Activated CD8-positive, alpha-beta T cell treated with anti-CD3 and anti-CD28 coated beads, Interleukin-2, amount 10 ng/mL, durations not matched to agents 7 days and 5 days (primary cell): ENCODE results near the gene SLC25A6. TPM values are rescaled to one million over a fixed set of nuclear protein-coding genes. Genes with fewer than 3 reads are reported as not detected.
"Not testable (repeated sequence)": the region's sequence is repeated elsewhere in the genome, so short reads cannot be mapped to it uniquely, and the experiment has no call there.

Experiments used
- ATAC-seq: fragments of 150-1000 bp; cut with Tn5 transposase; one replicate; pipeline ENCODE4 v1.10.0; 2021; ENCODE audit warnings: moderate library complexity
- CTCF ChIA-PET: fragments of 350-600 bp; sonication (Branson Sonifier 250); formaldehyde crosslinking; loops from one replicate; lab custom pipeline; 2021; ENCODE audit warnings: antibody characterized with exemption; lab: Charles Lee
- POLR2A ChIA-PET: fragments of 350-600 bp; sonication (Branson Sonifier 250); formaldehyde crosslinking; loops from one replicate; lab custom pipeline; 2021; ENCODE audit warnings: antibody characterized with exemption; lab: Charles Lee
- DNase-seq: peaks from one replicate; pipeline ENCODE4 v3.0.0-alpha.2; 2020
- H3K27ac Mint-ChIP-seq: one replicate; pipeline ENCODE4 v1.8.0; 2021; ENCODE audit warnings: mild to moderate bottlenecking, mixed read lengths
- H3K27me3 Mint-ChIP-seq: one replicate; pipeline ENCODE4 v1.8.0; 2021; ENCODE audit warnings: low read depth, mixed read lengths
- H3K36me3 Mint-ChIP-seq: one replicate; pipeline ENCODE4 v1.8.0; 2021; ENCODE audit warnings: low read depth, mixed read lengths
- H3K4me1 Mint-ChIP-seq: one replicate; pipeline ENCODE4 v1.8.0; 2021; ENCODE audit warnings: low read depth, mixed read lengths
- H3K4me3 Mint-ChIP-seq: one replicate; pipeline ENCODE4 v1.8.0; 2021; ENCODE audit warnings: mild to moderate bottlenecking, mixed read lengths
- H3K9me3 Mint-ChIP-seq: one replicate; pipeline ENCODE4 v1.8.0; 2022; ENCODE audit warnings: mixed read lengths; ENCODE audit not compliant: insufficient read depth
- total RNA-seq, 2 experiments: library from RNA; stranded (reverse); gene quantifications; one replicate each; pipeline ENCODE4 v1.2.3, GENCODE V29; 2021

SLC25A6 gene
- total RNA-seq, 2 experiments from 2014 or later: 273 to 293 TPM

DNA sequence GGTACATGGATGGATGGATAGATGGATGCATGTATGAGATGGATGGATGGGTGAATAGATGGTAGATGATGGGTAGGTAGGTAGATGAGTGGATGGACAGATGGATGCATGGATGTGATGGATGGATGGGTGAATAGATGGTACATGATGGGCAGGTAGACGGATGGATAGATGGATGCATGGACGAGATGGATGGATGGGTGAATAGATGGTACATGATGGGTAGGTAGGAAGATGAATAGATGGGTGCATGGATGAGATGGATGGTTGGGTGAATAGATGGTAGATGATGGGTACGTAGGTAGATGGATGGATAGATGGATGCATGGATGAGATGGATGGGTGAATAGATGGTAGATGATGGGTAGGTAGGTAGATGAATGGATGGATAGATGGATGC lies 12.0 kb upstream of the SLC25A6 start:
- H3K4me3 Mint-ChIP-seq, POLR2A ChIA-PET, H3K36me3 Mint-ChIP-seq, DNase-seq, H3K27me3 Mint-ChIP-seq, H3K4me1 Mint-ChIP-seq, H3K27ac Mint-ChIP-seq, CTCF ChIA-PET, H3K9me3 Mint-ChIP-seq, ATAC-seq: not testable (repeated sequence)

DNA sequence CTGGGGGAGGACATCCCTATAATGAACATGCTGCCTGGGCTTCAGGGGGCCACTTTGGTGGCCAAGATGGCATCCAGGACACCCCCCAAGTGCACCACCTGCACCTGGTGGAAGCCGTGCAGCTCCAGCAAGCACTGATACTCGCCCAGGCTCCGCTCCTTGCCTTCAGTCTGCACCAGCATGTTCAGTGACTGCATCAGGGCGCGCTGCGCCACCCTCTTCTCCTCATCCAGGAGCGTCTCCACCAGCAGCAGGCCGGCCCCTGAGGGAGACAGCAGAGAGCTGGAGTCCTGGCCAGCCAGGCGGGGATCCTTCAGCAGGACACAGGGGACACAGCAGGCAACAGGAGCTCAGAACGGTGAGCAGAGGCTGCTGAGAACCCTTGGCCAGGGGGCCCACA lies 11.3 kb upstream of the SLC25A6 start:
- no peak overlapping the region for H3K4me3 Mint-ChIP-seq
- H3K9me3 Mint-ChIP-seq: no peaks in the 10 kb centered on the region
- ChIA-PET CTCF (no interaction called here), POLR2A (no interaction called here)
- H3K4me1 Mint-ChIP-seq: no peaks in the 10 kb centered on the region
- DNase-seq (no peak), ATAC-seq (no peak)
- H3K27me3 Mint-ChIP-seq: no peaks in the 10 kb centered on the region
- no peak overlapping the region for H3K27ac Mint-ChIP-seq
- H3K36me3 Mint-ChIP-seq: peaks cover 6% of the 10 kb centered on the region

DNA sequence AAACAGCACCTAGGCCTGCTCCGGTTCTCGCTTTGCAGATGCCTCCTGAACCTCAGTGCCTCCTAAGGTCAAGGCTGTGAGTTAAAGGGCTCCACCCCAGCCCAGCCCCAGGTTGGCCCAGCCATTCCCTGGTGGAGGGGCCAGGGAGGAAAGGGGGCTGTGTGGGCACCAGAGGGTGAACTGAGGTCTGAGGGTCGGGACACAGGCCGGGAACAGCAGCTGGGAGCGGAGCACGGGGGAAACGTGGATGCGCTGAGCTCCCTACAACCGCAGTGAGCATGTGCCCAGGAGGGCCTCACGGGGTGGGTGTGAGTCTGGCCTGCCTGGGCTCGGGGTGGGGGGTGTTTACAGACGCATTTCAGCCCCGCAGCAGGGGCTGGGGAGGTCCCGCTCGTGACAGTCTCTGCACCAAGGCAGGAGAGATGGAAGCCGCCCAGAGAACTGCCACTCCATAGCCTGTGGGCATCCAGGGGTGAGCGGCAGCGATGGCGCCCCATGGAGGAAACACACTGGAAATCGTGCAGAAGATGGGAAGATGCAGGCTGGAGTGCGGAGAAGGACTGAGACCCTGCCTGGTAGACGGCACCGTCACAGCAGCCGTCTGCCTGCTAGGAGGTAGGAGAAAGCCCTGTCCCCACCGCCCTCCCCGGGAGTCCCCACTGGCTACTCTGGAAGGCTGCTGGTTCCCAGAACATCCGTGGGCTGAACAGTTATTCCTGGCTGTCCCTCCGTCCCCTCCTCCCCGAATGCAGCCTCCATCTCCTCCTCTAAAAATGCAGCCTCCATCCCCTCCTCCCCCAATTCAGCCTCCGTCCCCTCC lies 9.9 kb upstream of the SLC25A6 start:
- Mint-ChIP-seq H3K4me1 (no peaks in the 10 kb centered on the region), H3K27me3 (no peaks in the 10 kb centered on the region), H3K9me3 (no peaks in the 10 kb centered on the region), H3K36me3 (peaks cover 10% of the 10 kb centered on the region), H3K27ac (no peak overlapping the region), H3K4me3 (no peak overlapping the region)
- ChIA-PET CTCF (no interaction called here), POLR2A (no interaction called here)
- ATAC-seq: no peak
- no peak for DNase-seq

DNA sequence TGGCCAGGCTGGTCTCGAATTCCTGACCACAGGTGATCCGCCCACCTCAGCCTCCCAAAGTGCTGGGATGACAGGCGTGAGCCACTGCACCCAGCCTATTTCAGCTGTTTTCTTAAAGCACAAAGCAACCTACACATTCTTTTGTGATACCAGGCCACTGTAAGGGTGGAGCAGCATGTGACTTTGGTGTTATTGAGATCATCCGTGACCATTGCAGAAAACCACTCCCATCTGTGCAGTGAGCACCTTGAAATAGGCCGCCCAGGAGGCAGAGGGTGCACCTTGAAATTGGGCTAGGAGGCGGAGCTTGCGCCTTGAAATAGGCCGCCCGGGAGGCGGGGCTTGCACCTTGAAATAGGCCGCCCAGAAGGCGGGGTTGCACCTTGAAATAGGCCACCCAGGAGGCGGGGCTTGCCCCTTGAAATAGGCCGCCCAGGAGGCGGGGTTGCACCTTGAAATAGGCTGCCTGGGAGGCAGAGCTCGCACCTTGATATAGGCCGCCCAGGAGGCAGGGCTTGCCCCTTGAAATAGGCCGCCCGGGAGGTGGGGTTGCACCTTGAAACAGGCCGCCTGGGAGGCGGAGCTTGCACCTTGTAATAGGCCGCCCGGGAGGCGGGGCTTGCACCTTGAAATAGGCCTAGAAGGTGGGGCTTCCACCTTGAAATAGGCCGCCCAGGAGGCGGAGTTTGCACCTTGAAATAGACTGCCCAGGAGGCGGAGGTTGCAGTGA lies 9.0 kb upstream of the SLC25A6 start:
- Mint-ChIP-seq H3K27ac (no peak overlapping the region), H3K4me1 (no peaks in the 10 kb centered on the region), H3K9me3 (no peaks in the 10 kb centered on the region), H3K27me3 (no peaks in the 10 kb centered on the region), H3K4me3 (no peak overlapping the region), H3K36me3 (peaks cover 19% of the 10 kb centered on the region)
- peak; percentile 14 for ATAC-seq
- no peak for DNase-seq
- POLR2A ChIA-PET: no interaction called here
- CTCF ChIA-PET: no interaction called here

DNA sequence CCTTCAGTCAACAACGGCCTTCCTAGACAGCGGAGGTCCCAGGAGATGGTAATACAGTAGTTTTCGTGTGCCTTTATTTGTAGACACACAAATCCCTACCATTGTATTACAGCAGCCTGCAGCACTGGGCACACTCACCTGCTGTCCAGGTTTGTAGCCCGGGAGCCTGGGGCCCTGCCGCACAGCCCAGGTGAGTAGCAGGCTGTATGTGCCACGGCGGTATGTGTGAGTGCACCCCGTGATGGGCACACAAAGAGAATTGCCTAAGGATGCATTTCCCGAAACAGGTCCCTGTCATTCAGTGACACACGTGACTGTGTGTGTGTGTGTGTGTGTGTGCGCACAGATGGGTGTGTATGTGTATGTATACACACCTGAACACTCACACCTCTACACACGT lies 8.1 kb upstream of the SLC25A6 start:
- ChIA-PET POLR2A (no interaction called here), CTCF (no interaction called here)
- Mint-ChIP-seq H3K4me3 (no peak overlapping the region), H3K36me3 (peaks cover 27% of the 10 kb centered on the region), H3K9me3 (no peaks in the 10 kb centered on the region), H3K4me1 (peaks cover 8% of the 10 kb centered on the region), H3K27ac (no peak overlapping the region), H3K27me3 (no peaks in the 10 kb centered on the region)
- DNase-seq (no peak), ATAC-seq (no peak)

DNA sequence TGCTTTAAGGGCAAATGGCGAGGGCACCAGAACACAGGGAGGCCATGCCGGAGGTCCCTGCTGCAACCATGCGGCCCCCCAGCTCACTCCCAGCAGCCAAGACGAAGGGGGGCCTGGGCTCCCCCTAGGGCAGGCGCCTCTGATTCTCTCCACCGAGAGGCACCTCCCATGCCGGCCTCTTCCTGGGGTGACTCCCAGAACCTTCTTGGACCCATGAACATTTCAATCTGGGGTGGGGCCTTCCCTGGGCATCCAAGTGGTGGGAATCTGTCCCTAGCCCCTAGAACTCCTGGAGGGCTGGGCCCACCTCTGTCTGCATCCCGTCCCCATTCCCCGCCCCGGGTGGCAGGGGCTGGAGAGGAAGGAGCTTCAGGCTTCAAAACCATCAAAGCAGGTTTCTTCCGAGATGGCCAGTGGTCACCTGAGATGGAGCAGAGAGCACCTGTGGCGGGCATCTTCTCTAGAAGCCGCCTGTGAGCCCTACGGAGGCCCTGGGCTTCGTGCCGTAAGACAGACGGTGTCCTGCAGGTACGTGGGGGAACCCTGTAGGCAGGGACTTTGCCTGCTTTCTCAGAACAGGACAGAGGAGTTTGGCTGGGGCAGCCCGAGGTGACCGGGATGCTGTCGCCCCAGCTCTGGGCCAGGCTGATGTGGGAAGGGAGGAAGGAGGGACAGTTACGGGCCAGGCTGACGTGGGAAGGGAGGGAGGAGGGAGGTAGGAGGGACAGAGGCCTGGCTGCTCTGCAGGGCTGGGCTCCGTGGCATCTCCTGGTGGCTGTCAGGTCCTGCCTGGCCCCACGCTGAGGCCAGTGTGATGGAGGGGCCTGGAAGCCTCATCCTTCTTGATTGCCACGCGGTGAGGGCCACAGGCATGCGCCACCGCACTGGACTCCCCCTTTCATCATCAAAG lies 6.8 kb upstream of the SLC25A6 start:
- H3K4me3 Mint-ChIP-seq: no peak overlapping the region
- ATAC-seq: no peak
- peaks cover 32% of the 10 kb centered on the region for H3K36me3 Mint-ChIP-seq
- no peak overlapping the region for H3K27ac Mint-ChIP-seq
- H3K4me1 Mint-ChIP-seq: peaks cover 20% of the 10 kb centered on the region
- H3K9me3 Mint-ChIP-seq: no peaks in the 10 kb centered on the region
- DNase-seq: no peak
- ChIA-PET POLR2A (no interaction called here), CTCF (no interaction called here)
- no peaks in the 10 kb centered on the region for H3K27me3 Mint-ChIP-seq

DNA sequence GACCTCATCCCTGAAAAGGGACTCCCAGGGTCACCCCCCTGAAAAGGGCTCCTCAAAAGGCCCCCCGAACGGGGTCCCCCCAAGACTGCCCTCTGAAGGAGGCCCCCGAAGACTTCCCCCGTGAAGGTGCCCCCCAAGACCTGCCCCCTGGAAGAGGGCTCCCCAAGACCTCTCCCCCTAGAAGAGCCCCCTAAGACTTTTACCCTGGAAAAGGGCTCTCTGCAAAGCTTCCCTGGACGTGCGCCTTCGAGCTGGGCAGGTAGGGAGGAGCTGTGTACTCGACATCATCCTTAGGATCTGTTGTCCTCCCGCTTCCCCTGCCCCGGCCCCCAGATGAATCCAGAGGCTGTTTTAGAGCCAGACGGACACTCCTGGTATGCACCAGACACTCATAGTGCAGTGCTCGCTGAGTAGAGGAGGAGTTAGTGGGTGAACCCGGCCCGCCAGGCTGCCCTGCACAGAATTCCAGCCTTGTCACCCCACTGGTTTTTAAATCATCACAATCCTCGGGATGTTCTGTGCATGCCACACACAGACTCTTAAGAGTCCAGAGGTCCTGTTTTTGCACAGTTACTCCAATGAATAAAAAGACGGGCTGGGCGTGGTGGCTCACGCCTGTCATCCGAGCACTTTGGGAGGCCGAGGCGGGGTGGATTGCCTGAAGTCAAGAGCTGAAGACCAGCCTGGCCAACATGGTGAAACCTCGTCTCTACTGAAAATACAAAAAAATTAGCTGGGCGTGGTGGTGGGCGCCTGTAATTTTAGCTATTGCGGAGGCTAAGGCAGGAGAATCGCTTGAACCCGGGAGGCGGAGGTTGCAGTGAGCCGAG lies 5.7 kb upstream of the SLC25A6 start:
- H3K27me3 Mint-ChIP-seq: no peaks in the 10 kb centered on the region
- CTCF ChIA-PET: no interaction called here
- H3K4me3 Mint-ChIP-seq: no peak overlapping the region
- no peak overlapping the region for H3K27ac Mint-ChIP-seq
- POLR2A ChIA-PET: no interaction called here
- peaks cover 26% of the 10 kb centered on the region for H3K4me1 Mint-ChIP-seq
- H3K36me3 Mint-ChIP-seq: peaks cover 33% of the 10 kb centered on the region
- H3K9me3 Mint-ChIP-seq: no peaks in the 10 kb centered on the region
- ATAC-seq (no peak), DNase-seq (no peak)

DNA sequence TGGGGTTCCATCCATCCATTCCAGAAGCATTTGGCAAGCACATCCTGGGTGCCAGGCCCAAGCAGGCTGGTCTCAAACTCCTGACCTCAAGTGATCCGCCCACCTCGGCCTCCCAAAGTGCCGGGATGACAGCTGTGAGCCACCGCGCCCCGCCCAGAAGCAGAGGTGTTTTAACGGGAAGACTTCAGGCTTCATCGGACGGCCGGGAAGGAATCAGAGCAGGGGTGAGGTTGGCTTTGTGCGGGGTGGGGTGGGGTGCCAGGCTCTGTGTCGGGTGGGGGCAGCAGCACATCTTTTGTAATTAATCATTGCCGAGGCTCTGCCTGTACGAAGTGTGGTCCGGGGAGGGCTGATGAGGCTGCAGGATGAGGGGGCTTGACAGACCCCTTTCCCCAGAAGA lies 5.1 kb upstream of the SLC25A6 start:
- ATAC-seq: no peak
- no peak for DNase-seq
- H3K36me3 Mint-ChIP-seq: peaks cover 33% of the 10 kb centered on the region
- ChIA-PET CTCF (no interaction called here), POLR2A (no interaction called here)
- no peak overlapping the region for H3K4me3 Mint-ChIP-seq
- peaks cover 26% of the 10 kb centered on the region for H3K4me1 Mint-ChIP-seq
- H3K9me3 Mint-ChIP-seq: no peaks in the 10 kb centered on the region
- H3K27me3 Mint-ChIP-seq: no peaks in the 10 kb centered on the region
- peak overlapping the region; percentile 15 for H3K27ac Mint-ChIP-seq

DNA sequence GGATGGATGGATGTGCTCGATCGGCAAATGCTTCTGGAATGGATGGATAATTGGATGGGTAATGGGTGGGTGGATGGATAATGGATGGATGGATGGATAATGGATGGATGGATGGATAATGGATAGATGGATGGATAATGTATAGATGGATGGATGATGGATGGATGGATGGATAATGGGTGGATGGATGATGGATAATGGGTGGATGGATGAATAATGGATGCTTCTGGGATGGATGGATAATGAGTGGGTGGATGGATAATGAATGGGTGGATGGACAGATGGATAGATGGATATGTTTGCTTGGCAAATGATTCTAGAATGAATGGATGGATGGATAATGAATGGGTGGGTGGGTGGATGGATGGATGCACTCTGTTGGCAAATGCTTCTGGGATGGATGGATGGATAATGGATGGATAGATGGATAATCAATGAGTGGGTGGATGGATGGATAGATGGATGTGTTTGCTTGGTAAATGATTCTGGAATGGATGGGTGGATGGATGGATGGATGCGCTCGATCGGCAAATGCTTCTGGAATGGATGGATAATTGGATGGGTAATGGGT lies 3.8 kb upstream of the SLC25A6 start:
- DNase-seq (no peak), ATAC-seq (no peak)
- H3K27ac Mint-ChIP-seq: no peak overlapping the region
- no peaks in the 10 kb centered on the region for H3K9me3 Mint-ChIP-seq
- no peaks in the 10 kb centered on the region for H3K27me3 Mint-ChIP-seq
- POLR2A ChIA-PET: no interaction called here
- no peak overlapping the region for H3K4me3 Mint-ChIP-seq
- H3K36me3 Mint-ChIP-seq: peaks cover 41% of the 10 kb centered on the region
- H3K4me1 Mint-ChIP-seq: peaks cover 33% of the 10 kb centered on the region
- CTCF ChIA-PET: no interaction called here

DNA sequence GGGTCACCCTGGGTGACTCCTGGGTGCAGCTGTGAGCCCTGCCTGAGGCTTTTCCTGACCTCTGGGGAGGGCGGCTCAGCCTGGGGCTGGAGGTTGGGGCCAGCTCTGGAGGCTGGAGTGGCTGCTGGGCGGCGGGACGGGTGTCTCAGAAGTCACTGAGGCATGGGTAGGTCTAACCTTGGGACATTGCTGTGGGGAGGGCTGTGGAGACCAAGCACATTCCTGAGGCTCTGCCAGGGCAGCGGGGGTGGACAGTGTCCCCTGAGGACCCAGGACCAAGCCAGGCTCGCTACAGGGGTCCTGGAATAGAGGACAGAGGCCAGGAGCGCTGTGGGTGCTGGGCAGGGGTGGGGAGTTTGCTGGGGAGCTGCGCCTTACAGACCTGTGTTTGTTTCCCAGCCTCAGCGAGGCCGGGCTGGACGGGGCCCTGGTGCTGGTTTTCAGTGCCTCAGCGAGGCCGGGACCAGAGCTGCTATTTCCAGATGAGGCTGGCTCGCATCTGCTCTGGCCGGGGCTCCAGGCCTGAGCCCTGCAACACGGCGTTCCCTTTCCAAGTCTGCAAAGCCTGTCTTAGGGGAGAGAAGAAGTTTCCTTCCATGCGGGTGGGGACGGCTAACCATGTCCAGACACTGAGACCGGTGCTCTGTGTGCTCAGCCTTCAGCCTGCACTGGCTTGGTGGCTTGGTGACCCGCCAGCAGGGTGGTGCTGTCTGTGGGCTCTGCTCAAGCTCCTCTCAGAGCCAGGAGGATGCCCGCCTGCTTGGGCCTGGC lies 3.0 kb upstream of the SLC25A6 start:
- CTCF ChIA-PET: no interaction called here
- POLR2A ChIA-PET: no interaction called here
- H3K27ac Mint-ChIP-seq: peak overlapping the region; percentile 44

More for the DNA sequence above, 3.0 kb upstream of the SLC25A6 start:
- peaks cover 48% of the 10 kb centered on the region for H3K36me3 Mint-ChIP-seq
- no peaks in the 10 kb centered on the region for H3K9me3 Mint-ChIP-seq
- ATAC-seq (no peak), DNase-seq (no peak)
- peak overlapping the region; percentile 44 for H3K4me3 Mint-ChIP-seq
- peaks cover 41% of the 10 kb centered on the region for H3K4me1 Mint-ChIP-seq
- H3K27me3 Mint-ChIP-seq: no peaks in the 10 kb centered on the region
